H9 (cell line): Measurements from ENCODE around the gene ATG12. TPM values are rescaled to one million over a fixed set of nuclear protein-coding genes. Genes with fewer than 3 reads are reported as not detected.

Experiments used
- DNase-seq: peaks from one replicate; pipeline ENCODE4 v3.0.0-alpha.2; 2017
- H2AFZ ChIP-seq: one replicate; pipeline ENCODE4 v1.6.1; 2013; ENCODE audit warnings: mild to moderate bottlenecking, low read length, control low read depth, moderate library complexity
- H2AK5ac ChIP-seq: 2 replicates; pipeline ENCODE4 v1.6.1; 2013; ENCODE audit warnings: low read length, control low read depth, mixed read lengths; ENCODE audit not compliant: insufficient read length
- H2BK120ac ChIP-seq: one replicate; pipeline ENCODE4 v1.6.1; 2013; ENCODE audit warnings: low read depth, mild to moderate bottlenecking, low read length, control low read depth, inconsistent platforms; ENCODE audit not compliant: poor library complexity, severe bottlenecking
- H2BK12ac ChIP-seq: 2 replicates; pipeline ENCODE4 v1.6.1; 2013; ENCODE audit warnings: low read length, control low read depth, mixed read lengths, low read depth; ENCODE audit not compliant: insufficient read length
- H2BK15ac ChIP-seq: 2 replicates; pipeline ENCODE4 v1.6.1; 2013; ENCODE audit warnings: low read depth, low read length, control low read depth
- H2BK20ac ChIP-seq: one replicate; pipeline ENCODE4 v1.6.1; 2013; ENCODE audit warnings: low read depth, mild to moderate bottlenecking, low read length, control low read depth, inconsistent platforms; ENCODE audit not compliant: poor library complexity, severe bottlenecking
- H2BK5ac ChIP-seq: 2 replicates; pipeline ENCODE4 v1.6.1; 2013; ENCODE audit warnings: low read length, control low read depth, mixed read lengths; ENCODE audit not compliant: insufficient read length
- H3K14ac ChIP-seq: 2 replicates; pipeline ENCODE4 v1.6.1; 2013; ENCODE audit warnings: low read length, control low read depth; ENCODE audit not compliant: insufficient read depth
- H3K18ac ChIP-seq: 2 replicates; pipeline ENCODE4 v1.6.1; 2013; ENCODE audit warnings: low read depth, mild to moderate bottlenecking, mixed read lengths, low read length, control low read depth; ENCODE audit not compliant: insufficient read length
- H3K23ac ChIP-seq: 2 replicates; pipeline ENCODE4 v1.6.1; 2013; ENCODE audit warnings: low read length, control low read depth, mixed read lengths, low read depth; ENCODE audit not compliant: insufficient read length
- H3K23me2 ChIP-seq: 2 replicates; pipeline ENCODE4 v1.6.1; 2013; ENCODE audit warnings: low read depth, mild to moderate bottlenecking, mixed read lengths, low read length, control low read depth; ENCODE audit not compliant: insufficient read length, poor library complexity, severe bottlenecking
- H3K27ac ChIP-seq: 2 replicates; pipeline ENCODE4 v1.5.1; 2013; ENCODE audit warnings: low read length, control low read depth, mixed read lengths, low read depth; ENCODE audit not compliant: insufficient read length
- H3K27me3 ChIP-seq: 2 replicates; pipeline ENCODE4 v1.6.1; 2013; ENCODE audit warnings: low read length, control low read depth, inconsistent platforms; ENCODE audit not compliant: insufficient read depth
- H3K4ac ChIP-seq: 2 replicates; pipeline ENCODE4 v1.6.1; 2013; ENCODE audit warnings: low read depth, mild to moderate bottlenecking, control low read depth, inconsistent platforms, low read length, moderate library complexity
- H3K4me1 ChIP-seq: 2 replicates; pipeline ENCODE4 v1.6.1; 2013; ENCODE audit warnings: low read length, control low read depth, inconsistent platforms; ENCODE audit not compliant: insufficient read depth
- H3K4me2 ChIP-seq: 2 replicates; pipeline ENCODE4 v1.6.1; 2013; ENCODE audit warnings: low read length, control low read depth, mixed read lengths; ENCODE audit not compliant: insufficient read length, insufficient read depth
- H3K56ac ChIP-seq: 2 replicates; pipeline ENCODE4 v1.6.1; 2013; ENCODE audit warnings: low read depth, mild to moderate bottlenecking, mixed read lengths, low read length, control low read depth; ENCODE audit not compliant: insufficient read length
- H3K79me1 ChIP-seq: 2 replicates; pipeline ENCODE4 v1.6.1; 2013; ENCODE audit warnings: low read depth, mild to moderate bottlenecking, moderate library complexity, low read length, control low read depth, inconsistent platforms; ENCODE audit not compliant: insufficient read depth, poor library complexity, severe bottlenecking
- H3K79me2 ChIP-seq: 2 replicates; pipeline ENCODE4 v1.6.1; 2013; ENCODE audit warnings: low read length, control low read depth, inconsistent platforms; ENCODE audit not compliant: insufficient read depth
- H3K9ac ChIP-seq: 2 replicates; pipeline ENCODE4 v1.6.1; 2013; ENCODE audit warnings: low read length, control low read depth, mixed read lengths; ENCODE audit not compliant: insufficient read length; ENCODE audit errors: extremely low read depth
- H3K9me3 ChIP-seq: one replicate; pipeline ENCODE4 v1.6.1; 2013; ENCODE audit warnings: low read depth, low read length, inconsistent platforms; ENCODE audit not compliant: control insufficient read depth
- H3T11ph ChIP-seq: one replicate; pipeline ENCODE4 v1.6.1; 2013; ENCODE audit warnings: mild to moderate bottlenecking, low read length, control low read depth, inconsistent platforms
- H4K20me1 ChIP-seq: one replicate; pipeline ENCODE4 v1.6.1; 2013; ENCODE audit not compliant: control insufficient read depth, insufficient read length, insufficient read depth
- H4K5ac ChIP-seq: 2 replicates; pipeline ENCODE4 v1.6.1; 2013; ENCODE audit warnings: low read depth, mild to moderate bottlenecking, mixed read lengths, low read length, control low read depth; ENCODE audit not compliant: insufficient read length
- H4K8ac ChIP-seq: replicated peaks from 2 replicates; pipeline ENCODE4 v1.6.1; 2013; ENCODE audit warnings: low read length, control low read depth, mixed read lengths, low read depth; ENCODE audit not compliant: insufficient read length
- H4K91ac ChIP-seq: 2 replicates; pipeline ENCODE4 v1.6.1; 2013; ENCODE audit warnings: low read depth, mild to moderate bottlenecking, moderate library complexity, mixed read lengths, low read length, control low read depth; ENCODE audit not compliant: insufficient read length
- H3K27ac Mint-ChIP-seq, 3 experiments: 2 replicates in 2 of 3; 3 replicates in 1 of 3; pipeline ENCODE4 v1.8.0; 2020 to 2021; ENCODE audit warnings: mixed read lengths in 3 of 3, mild to moderate bottlenecking in 1 of 3, moderate library complexity in 1 of 3
- H3K27me3 Mint-ChIP-seq: 2 replicates; pipeline ENCODE4 v1.8.0; 2021; ENCODE audit warnings: low read depth, mild to moderate bottlenecking, moderate library complexity, mixed read lengths
- H3K36me3 Mint-ChIP-seq, 3 experiments: 2 replicates in 2 of 3; 3 replicates in 1 of 3; pipeline ENCODE4 v1.8.0; 2020 to 2021; ENCODE audit warnings: low read depth in 3 of 3, mixed read lengths in 3 of 3; ENCODE audit not compliant: insufficient read depth in 1 of 3
- H3K4me1 Mint-ChIP-seq, 2 experiments: 2 replicates each; pipeline ENCODE4 v1.8.0; 2020; ENCODE audit warnings: mixed read lengths in 2 of 2
- H3K4me3 Mint-ChIP-seq, 2 experiments: 2 replicates in 1 of 2; 3 replicates in 1 of 2; pipeline ENCODE4 v1.8.0; 2020 to 2021; ENCODE audit warnings: mild to moderate bottlenecking in 2 of 2, mixed read lengths in 2 of 2, moderate library complexity in 1 of 2
- H3K9me3 Mint-ChIP-seq, 2 experiments: 2 replicates in 1 of 2; 3 replicates in 1 of 2; pipeline ENCODE4 v1.8.0; 2020; ENCODE audit warnings: mild to moderate bottlenecking in 2 of 2, mixed read lengths in 2 of 2, moderate library complexity in 1 of 2
- WGBS: extraction: QIAGEN DNeasy Blood & Tissue Kit; methylation state at CpG from one replicate; pipeline ENCODE4 v1.1.7; 2013; ENCODE audit warnings: missing lambda C conversion rate, low lambda C conversion rate, mixed read lengths; ENCODE audit not compliant: insufficient read length; ENCODE audit errors: extremely low coverage; 5-methylcytosine and 5-hydroxymethylcytosine counted together
- total RNA-seq: library from RNA; stranded (reverse); gene quantifications from 2 replicates; pipeline ENCODE4 v1.2.1, GENCODE V29; 2021
- TF ChIP-seq, protein P1 (sequence below): fragments of 200-600 bp; sonication (generic); conservative IDR thresholded peaks from 3 replicates; pipeline ENCODE4 v1.8.0; 2021; ENCODE audit warnings: antibody characterized with exemption, mild to moderate bottlenecking

Gene ATG12
- total RNA-seq, 1 experiment from 2014 or later = 52.9 TPM

DNA sequence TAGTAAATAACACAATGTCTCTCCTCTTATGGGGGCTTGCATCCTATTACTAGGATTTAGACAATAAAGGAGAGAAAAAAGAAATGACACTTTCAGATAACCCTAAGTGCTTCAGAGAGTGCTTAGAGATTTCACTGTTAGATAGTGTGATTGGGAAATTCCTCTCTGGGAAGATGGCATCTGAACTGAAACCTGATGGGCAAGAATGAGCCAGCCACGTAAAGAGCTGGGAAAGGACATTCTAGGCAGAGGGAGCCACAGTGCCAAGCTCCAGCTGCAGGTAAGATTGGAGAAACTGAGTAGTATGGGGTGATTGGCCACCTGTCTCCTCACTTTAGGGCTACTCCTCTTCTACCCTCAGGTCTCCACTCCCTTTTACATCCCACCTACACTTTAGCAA is 39.4 kb downstream of the ATG12 start:
- no peaks in the 10 kb centered on the region for H3K9me3 Mint-ChIP-seq
- Histone ChIP-seq H2BK15ac (no peak overlapping the region), H2AFZ (no peak overlapping the region), H2BK12ac (no peak overlapping the region), H2BK5ac (no peak overlapping the region), H3K79me1 (no peaks in the 10 kb centered on the region), H3T11ph (no peak overlapping the region), H3K9ac (no peak overlapping the region), H3K14ac (no peak overlapping the region), H3K4me2 (no peak overlapping the region), H3K27ac (no peak overlapping the region), H3K9me3 (no peaks in the 10 kb centered on the region), H2AK5ac (no peak overlapping the region), H4K5ac (no peak overlapping the region), H4K8ac (no peak overlapping the region), H3K18ac (no peak overlapping the region), H3K23me2 (no peaks in the 10 kb centered on the region), H4K91ac (no peak overlapping the region), H2BK120ac (no peak overlapping the region), H3K4ac (no peak overlapping the region), H3K23ac (no peak overlapping the region), H3K27me3 (no peaks in the 10 kb centered on the region), H3K4me1 (no peaks in the 10 kb centered on the region), H3K56ac (no peak overlapping the region), H3K79me2 (no peaks in the 10 kb centered on the region), H2BK20ac (no peak overlapping the region), H4K20me1 (no peaks in the 10 kb centered on the region)
- H3K27ac Mint-ChIP-seq = no peak overlapping the region
- H3K4me1 Mint-ChIP-seq = peaks cover 9% of the 10 kb centered on the region in 2 experiments
- WGBS = no CpG with 5 or more reads among the region's 1 CpG
- H3K4me3 Mint-ChIP-seq = no peak overlapping the region
- no peaks in the 10 kb centered on the region for H3K27me3 Mint-ChIP-seq
- TF ChIP-seq, protein P1, sequence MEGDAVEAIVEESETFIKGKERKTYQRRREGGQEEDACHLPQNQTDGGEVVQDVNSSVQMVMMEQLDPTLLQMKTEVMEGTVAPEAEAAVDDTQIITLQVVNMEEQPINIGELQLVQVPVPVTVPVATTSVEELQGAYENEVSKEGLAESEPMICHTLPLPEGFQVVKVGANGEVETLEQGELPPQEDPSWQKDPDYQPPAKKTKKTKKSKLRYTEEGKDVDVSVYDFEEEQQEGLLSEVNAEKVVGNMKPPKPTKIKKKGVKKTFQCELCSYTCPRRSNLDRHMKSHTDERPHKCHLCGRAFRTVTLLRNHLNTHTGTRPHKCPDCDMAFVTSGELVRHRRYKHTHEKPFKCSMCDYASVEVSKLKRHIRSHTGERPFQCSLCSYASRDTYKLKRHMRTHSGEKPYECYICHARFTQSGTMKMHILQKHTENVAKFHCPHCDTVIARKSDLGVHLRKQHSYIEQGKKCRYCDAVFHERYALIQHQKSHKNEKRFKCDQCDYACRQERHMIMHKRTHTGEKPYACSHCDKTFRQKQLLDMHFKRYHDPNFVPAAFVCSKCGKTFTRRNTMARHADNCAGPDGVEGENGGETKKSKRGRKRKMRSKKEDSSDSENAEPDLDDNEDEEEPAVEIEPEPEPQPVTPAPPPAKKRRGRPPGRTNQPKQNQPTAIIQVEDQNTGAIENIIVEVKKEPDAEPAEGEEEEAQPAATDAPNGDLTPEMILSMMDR = no peak
- DNase-seq = no peak
- H3K36me3 Mint-ChIP-seq = peaks cover 2 to 11% (median 5%) of the 10 kb centered on the region in 3 experiments; a peak in 4 of 7 replicates
